Activated T-cell treated with anti-CD3 and anti-CD28 coated beads, Interleukin-2, amount 50 U/mL, for 4 hours (primary cell): ENCODE data around the gene RAB7B. TPM values are rescaled to one million over a fixed set of nuclear protein-coding genes. Genes with fewer than 3 reads are reported as not detected.
"Not testable (repeated sequence)": the region's sequence is repeated elsewhere in the genome, so short reads cannot be mapped to it uniquely, and the experiment has no call there.

Source experiments
- ATAC-seq, 2 donors: fragments of 200-7000 bp; cut with Tn5 transposase; one replicate each; pipeline ENCODE4 v1.10.0; 2021
- DNase-seq: peaks from one replicate; pipeline ENCODE4 v3.0.0-alpha.2; 2020
- H3K27me3 Mint-ChIP-seq: one replicate; pipeline ENCODE4 v1.8.0; 2021; ENCODE audit warnings: low read depth, mixed read lengths
- H3K36me3 Mint-ChIP-seq: one replicate; pipeline ENCODE4 v1.8.0; 2022; ENCODE audit warnings: mixed read lengths; ENCODE audit not compliant: insufficient read depth
- H3K4me1 Mint-ChIP-seq: one replicate; pipeline ENCODE4 v1.8.0; 2021; ENCODE audit warnings: low read depth, mixed read lengths
- H3K4me3 Mint-ChIP-seq: one replicate; pipeline ENCODE4 v1.8.0; 2021; ENCODE audit warnings: mild to moderate bottlenecking, moderate library complexity, mixed read lengths
- H3K9me3 Mint-ChIP-seq: one replicate; pipeline ENCODE4 v1.8.0; 2021; ENCODE audit warnings: mixed read lengths
- total RNA-seq, 3 donors: library from RNA; stranded (reverse); gene quantifications; one replicate each; pipeline ENCODE4 v1.2.1, GENCODE V29; 2021

The RAB7B gene
- total RNA-seq: under 1 TPM in 2 of 3 donors, not detected in 1; 0.05 to 0.24 TPM

DNA sequence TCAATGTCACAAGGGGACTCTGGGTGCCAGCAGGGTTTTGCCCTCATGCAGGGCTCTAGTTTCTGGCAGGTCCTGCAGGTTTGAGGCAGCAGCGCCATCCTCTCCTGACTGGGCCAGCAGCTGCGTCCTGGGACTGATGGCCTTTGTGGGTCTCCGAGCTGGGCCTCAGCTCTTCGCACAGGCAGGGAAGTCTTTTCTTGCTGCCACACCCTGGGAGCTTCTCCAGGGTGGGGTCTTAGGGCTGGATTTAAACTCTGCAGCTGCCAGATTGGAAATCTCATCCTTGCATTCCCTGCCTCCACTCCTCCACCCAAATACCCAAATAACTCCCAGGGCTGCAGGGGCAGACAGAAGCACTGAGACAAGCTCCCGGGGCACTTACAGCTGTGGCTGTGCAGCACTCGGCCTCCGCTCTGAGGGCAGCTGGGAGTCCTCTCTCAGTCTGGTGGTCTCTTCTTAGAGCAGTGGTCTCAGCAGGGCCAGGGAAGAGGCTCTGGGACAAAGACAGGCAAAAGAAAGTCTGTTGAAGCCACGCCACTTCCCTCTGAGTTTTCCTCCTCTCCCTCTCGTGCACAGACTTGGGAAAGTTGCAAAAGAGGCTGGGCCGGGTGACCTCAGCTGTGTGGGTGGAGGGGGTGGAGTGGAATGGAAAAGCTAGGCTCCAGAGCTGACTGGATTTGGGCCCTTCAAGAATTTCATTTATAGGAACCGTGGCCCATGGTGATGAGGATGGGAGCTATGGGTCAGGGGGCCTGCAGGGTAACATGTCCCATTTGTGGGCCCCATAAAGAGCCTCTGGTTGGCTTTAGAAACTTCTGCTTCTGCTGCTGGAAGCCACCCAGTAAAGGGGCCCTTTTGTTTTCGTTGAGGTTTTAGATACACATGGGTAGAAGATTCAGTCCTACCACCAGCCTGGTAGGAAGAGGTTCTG lies at the start of gene RAB7B:
Gene RAB7B (minus strand): TSS at position 525 of the 931 bp plus-strand sequence. CDS start 9,260 bp downstream, outside the sequence.
- no peaks in the 10 kb centered on the region for H3K9me3 Mint-ChIP-seq
- ATAC-seq (no peak), DNase-seq (no peak)
- peaks cover 21% of the 10 kb centered on the region for H3K4me1 Mint-ChIP-seq
- no peak within 1 kb of the TSS for H3K4me3 Mint-ChIP-seq
- peaks cover 11% of the 10 kb centered on the region for H3K27me3 Mint-ChIP-seq
- no peaks in the 10 kb centered on the region for H3K36me3 Mint-ChIP-seq

DNA sequence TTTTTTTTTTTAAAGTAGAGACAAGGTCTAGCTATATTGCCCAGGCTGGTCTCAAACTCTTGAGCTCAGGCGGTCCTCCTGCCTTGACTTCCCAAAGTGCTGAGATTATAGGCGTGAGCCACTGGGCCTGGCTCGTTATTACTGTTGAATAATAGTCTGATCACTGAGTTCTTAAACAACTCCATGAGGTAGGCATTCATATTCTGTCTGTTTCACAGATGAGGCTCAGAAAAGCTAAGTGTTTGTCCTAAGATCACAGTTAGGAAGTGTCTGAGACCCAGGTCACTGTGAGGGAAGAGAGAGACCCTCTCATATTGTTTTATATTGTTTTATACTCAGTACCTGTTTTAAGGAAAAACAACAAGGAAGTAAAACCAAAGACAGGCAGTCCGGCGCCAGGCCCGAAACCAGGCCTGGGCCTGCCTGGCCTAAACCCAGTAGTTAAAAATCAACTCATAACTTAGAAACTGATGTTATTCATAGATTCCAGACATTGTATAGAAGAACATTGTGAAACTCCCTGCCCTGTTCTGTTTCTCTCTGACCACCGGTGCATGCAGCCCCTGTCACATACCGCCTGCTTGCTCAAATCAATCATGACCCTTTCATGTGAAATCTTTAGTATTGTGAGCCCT lies 49.2 kb upstream of the RAB7B start:
- not testable (repeated sequence) for H3K36me3 Mint-ChIP-seq, H3K27me3 Mint-ChIP-seq, H3K9me3 Mint-ChIP-seq, ATAC-seq, H3K4me3 Mint-ChIP-seq, DNase-seq
- H3K4me1 Mint-ChIP-seq: peaks cover 34% of the 10 kb centered on the region

DNA sequence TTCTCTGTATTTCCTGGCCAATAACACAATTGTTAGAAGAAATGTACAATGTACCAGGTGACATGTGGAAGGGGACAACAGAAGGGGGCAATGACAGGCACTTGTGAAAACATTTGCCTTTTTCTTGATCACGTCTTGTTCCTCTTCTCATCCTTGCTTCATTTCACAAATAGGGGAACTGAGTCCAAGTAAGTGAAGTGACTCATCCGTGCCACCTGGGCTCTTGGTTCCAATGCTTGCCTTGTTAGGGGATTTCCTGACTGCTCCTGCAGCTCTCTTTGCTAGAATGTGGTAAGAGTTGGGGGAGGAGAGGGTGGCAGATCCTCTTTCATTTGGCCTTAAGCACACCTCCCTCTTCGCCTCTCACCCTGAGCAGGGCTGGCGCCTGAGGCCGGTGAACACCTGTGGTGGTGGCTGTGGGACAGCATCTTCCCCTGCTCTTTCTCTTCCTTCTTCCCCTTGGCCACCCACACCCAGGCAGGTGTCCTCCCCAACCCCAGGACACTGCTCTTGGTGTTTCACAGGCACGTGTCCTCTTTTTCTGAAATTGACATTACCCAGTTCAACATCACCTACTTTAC lies 47.5 kb upstream of the RAB7B start:
- ATAC-seq: peak; percentile 89 to 94
- Mint-ChIP-seq H3K4me1 (peaks cover 34% of the 10 kb centered on the region), H3K4me3 (no peak overlapping the region), H3K36me3 (no peaks in the 10 kb centered on the region), H3K9me3 (no peaks in the 10 kb centered on the region), H3K27me3 (no peaks in the 10 kb centered on the region)
- peak; percentile 32 for DNase-seq

DNA sequence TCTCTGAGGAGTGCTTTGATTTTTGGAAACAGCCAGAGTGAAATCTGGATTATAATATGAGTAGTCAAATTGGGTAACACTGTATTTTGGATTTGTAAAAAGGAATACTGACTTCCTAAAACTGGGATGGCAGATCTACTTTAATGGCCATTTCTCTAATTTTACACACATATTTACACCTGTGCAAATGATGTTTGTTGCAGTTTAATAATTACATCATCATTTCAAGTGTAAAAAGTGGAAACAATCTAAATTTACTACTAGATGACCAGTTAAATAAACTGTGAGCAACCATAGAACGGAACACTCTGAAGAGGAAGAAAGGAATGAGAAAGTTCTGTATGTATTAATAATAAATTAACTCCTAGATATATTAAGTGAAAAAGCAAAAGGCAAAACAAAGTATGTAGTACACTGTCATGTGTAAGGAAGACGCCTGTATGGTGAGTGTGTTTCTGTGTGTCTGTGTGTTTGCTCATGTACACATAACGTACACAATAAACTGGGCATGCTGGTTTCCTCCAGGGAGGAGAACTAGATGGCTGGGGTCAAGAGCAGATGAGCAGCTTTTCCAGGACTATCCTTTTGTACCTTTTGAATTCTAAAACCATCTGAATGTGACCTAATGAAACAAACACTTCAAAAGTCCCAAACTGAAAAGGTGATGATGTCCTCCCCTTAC lies 46.9 kb upstream of the RAB7B start:
- ATAC-seq: no peak
- peaks cover 34% of the 10 kb centered on the region for H3K4me1 Mint-ChIP-seq
- H3K9me3 Mint-ChIP-seq: no peaks in the 10 kb centered on the region
- DNase-seq: no peak
- H3K27me3 Mint-ChIP-seq: no peaks in the 10 kb centered on the region
- no peaks in the 10 kb centered on the region for H3K36me3 Mint-ChIP-seq
- no peak overlapping the region for H3K4me3 Mint-ChIP-seq

DNA sequence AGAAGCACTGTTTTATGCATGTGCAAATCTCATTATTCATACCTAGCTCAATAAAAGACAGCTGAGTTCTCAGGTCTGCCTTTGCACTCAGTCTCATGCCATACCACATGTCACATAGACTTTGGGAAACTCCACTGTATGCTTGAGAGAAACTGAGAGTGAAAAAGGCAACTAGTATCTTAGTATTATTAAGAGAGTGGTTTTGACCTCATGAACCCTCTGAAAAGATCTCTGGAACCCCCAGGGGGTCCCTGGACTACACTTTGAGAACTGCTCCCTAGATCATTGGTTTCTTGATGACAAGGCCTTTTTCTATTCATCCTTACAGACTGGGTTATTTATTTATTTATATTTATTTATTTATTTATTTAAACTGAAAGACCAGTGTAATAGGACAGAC lies 46.1 kb upstream of the RAB7B start:
- no peaks in the 10 kb centered on the region for H3K27me3 Mint-ChIP-seq
- peak; percentile 54 to 60 for ATAC-seq
- no peak for DNase-seq
- no peak overlapping the region for H3K4me3 Mint-ChIP-seq
- H3K9me3 Mint-ChIP-seq: no peaks in the 10 kb centered on the region
- no peaks in the 10 kb centered on the region for H3K36me3 Mint-ChIP-seq
- peaks cover 34% of the 10 kb centered on the region for H3K4me1 Mint-ChIP-seq

- Mint-ChIP-seq H3K27me3 (no peaks in the 10 kb centered on the region), H3K4me1 (peaks cover 34% of the 10 kb centered on the region), H3K4me3 (no peak overlapping the region), H3K36me3 (no peaks in the 10 kb centered on the region), H3K9me3 (no peaks in the 10 kb centered on the region)
- DNase-seq (no peak), ATAC-seq (no peak)
Observed at GRCh38 chr1:206048582-206048981, 45.4 kb upstream of the RAB7B start.

- Mint-ChIP-seq H3K4me1 (peaks cover 25% of the 10 kb centered on the region), H3K36me3 (no peaks in the 10 kb centered on the region), H3K4me3 (no peak overlapping the region), H3K27me3 (no peaks in the 10 kb centered on the region), H3K9me3 (no peaks in the 10 kb centered on the region)
- DNase-seq: no peak
- ATAC-seq: no peak
Observed at GRCh38 chr1:206047271-206047670, 44.1 kb upstream of the RAB7B start.

GRCh38 chr1:206041640-206042039 lies 38.4 kb upstream of the RAB7B start:
- Mint-ChIP-seq H3K27me3 (no peaks in the 10 kb centered on the region), H3K4me1 (peaks cover 15% of the 10 kb centered on the region), H3K4me3 (no peak overlapping the region), H3K36me3 (no peaks in the 10 kb centered on the region), H3K9me3 (no peaks in the 10 kb centered on the region)
- ATAC-seq: no peak
- no peak for DNase-seq

GRCh38 chr1:206040328-206040727 lies 37.1 kb upstream of the RAB7B start:
- no peak for DNase-seq
- H3K4me3 Mint-ChIP-seq: no peak overlapping the region

DNA sequence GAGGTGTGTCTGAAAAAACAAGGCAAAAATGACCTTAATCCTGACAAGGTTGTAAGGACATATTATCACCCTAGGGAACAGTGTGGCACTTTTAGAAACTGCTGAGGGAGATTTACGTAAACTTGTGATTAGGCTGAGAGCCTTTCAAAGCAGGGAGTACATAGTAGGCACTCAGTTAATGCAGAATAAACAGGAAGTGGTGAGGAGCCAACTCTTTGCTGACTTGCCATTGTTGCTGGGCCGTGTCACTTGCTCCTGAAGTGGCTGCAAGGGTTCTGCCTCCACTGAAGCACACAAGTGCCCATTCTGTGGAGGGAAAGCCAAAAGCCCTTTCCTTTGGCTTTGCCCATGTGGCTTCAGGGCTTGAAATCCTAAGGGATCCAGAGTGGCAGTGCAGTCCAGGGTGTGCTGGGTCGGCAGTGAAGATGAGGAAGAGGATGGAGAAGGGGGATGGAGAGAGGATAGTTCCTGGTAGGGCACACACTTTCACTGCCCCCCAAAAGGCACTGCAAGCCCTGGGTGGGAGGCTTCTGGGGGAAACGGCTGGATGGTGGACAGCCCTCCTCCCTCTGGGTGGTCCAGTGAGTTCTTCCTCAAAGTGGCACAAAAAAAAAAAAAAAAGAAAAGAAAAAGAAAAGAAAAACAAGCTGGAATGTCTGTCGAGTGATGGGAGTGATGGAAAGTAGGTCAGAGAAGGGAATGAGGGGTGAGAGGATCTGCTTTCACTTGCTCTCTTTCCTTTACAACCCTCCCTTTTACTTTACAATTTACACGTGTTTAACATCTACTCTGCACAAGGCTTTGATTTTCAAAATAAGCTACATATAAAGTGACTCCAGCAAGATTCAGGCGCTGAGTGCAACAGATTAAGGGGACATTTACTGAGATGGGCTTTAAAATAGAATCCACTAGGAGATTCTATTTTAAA lies 36.1 kb upstream of the RAB7B start:
- peaks cover 19% of the 10 kb centered on the region for H3K4me1 Mint-ChIP-seq
- no peaks in the 10 kb centered on the region for H3K9me3 Mint-ChIP-seq
- H3K27me3 Mint-ChIP-seq: no peaks in the 10 kb centered on the region
- H3K4me3 Mint-ChIP-seq: no peak overlapping the region
- DNase-seq (no peak), ATAC-seq (no peak)
- H3K36me3 Mint-ChIP-seq: no peaks in the 10 kb centered on the region

More at GRCh38 chr1:206040328-206040727, 37.1 kb upstream of the RAB7B start:
- ATAC-seq: no peak
- H3K4me1 Mint-ChIP-seq: peaks cover 15% of the 10 kb centered on the region
- H3K9me3 Mint-ChIP-seq: no peaks in the 10 kb centered on the region
- H3K27me3 Mint-ChIP-seq: no peaks in the 10 kb centered on the region
- H3K36me3 Mint-ChIP-seq: no peaks in the 10 kb centered on the region

DNA sequence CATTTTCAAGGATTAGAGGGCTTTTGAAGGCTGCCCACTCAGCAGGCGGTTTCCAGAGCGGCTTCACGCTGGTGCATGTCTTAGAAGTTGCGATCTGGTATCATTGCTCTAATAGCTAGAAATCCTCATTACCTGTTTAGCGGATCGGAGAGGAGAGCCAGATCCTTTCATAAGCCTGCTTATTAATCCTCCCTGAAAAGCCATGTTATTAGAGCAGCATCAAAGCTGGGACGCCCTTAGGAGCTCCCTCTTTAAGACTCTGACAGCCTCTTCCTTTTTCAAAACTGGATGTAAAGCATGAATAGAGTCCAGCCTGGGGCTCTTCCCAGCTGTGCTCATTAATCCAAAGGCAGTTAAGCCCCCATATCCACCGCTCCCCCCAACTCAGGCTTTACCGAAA lies 34.4 kb upstream of the RAB7B start:
- H3K27me3 Mint-ChIP-seq: no peaks in the 10 kb centered on the region

DNA sequence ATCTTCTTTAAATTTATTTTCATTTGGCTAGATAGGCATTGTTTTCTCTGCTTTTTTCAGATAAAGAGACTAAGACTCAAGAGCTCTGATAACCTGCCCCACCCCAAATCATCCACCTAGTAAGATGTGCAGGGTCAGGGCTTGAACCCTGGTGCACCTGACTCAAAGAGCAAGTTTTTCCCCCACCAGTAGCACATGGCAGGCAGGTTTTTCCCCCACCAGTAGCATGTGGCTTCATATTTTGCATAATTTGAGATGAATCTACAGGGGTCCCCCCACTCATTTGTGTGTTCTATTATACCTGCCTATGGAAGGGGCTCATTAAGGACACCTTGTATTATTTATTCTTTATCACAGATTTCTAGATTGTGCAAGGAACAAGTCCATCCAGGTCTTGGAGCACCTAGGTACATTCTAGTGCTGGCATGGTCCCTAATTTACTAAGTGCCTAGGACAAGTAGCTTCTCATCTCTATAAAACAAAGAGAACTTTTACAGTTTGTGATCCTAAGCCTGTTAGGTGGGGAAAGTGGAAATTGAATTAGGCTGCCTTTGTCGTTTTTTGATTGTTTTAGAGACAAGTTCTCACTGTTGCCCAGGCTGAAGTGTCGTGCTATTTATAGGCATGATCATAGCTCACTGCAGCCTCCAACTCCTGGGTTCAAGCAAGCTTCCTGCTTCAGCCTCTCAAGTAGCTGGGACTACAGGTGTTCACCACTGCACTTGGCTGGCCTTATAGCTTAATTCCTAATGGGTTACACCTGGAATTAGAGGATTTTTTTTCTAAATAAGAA lies 33.7 kb upstream of the RAB7B start:
- Mint-ChIP-seq H3K9me3 (no peaks in the 10 kb centered on the region), H3K4me3 (no peak overlapping the region), H3K36me3 (no peaks in the 10 kb centered on the region), H3K4me1 (peaks cover 19% of the 10 kb centered on the region), H3K27me3 (no peaks in the 10 kb centered on the region)
- ATAC-seq: no peak
- DNase-seq: no peak

More for the DNA sequence above, 34.4 kb upstream of the RAB7B start:
- peaks cover 19% of the 10 kb centered on the region for H3K4me1 Mint-ChIP-seq
- ATAC-seq: no peak
- no peak for DNase-seq
- H3K4me3 Mint-ChIP-seq: no peak overlapping the region
- no peaks in the 10 kb centered on the region for H3K36me3 Mint-ChIP-seq
- no peaks in the 10 kb centered on the region for H3K9me3 Mint-ChIP-seq

- H3K4me1 Mint-ChIP-seq: peaks cover 18% of the 10 kb centered on the region
- H3K4me3 Mint-ChIP-seq: peak overlapping the region; percentile 48
- no peaks in the 10 kb centered on the region for H3K9me3 Mint-ChIP-seq
- no peak for DNase-seq
- peak in 1 of 2 donors; percentile 36 for ATAC-seq
- no peaks in the 10 kb centered on the region for H3K36me3 Mint-ChIP-seq
- H3K27me3 Mint-ChIP-seq: no peaks in the 10 kb centered on the region
Observed at GRCh38 chr1:206035027-206035426, 31.8 kb upstream of the RAB7B start.
